Fibroblast of lung (primary cell): ENCODE results near the gene BCO2. TPM values are rescaled to one million over a fixed set of nuclear protein-coding genes. Genes with fewer than 3 reads are reported as not detected.

ENCODE experiments used
- DNase-seq, 2 donors: peaks; one replicate each; pipeline versions ENCODE4 v3.0.0 to v3.0.0-alpha.2; 2010; ENCODE audit warnings: low read depth in 2 of 2
- H2AFZ ChIP-seq: 2 replicates; pipeline ENCODE4 v1.5.1; 2012; ENCODE audit warnings: low read length, control low read depth, inconsistent platforms
- H3K27ac ChIP-seq: 2 replicates; pipeline ENCODE4 v1.5.1; 2011; ENCODE audit warnings: low read length, control low read depth; ENCODE audit not compliant: insufficient read depth
- H3K27me3 ChIP-seq: 2 replicates; pipeline ENCODE4 v1.5.1; 2011; ENCODE audit warnings: mild to moderate bottlenecking, low read length; ENCODE audit not compliant: control insufficient read depth, insufficient read depth
- H3K36me3 ChIP-seq: 2 replicates; pipeline ENCODE4 v1.5.1; 2011; ENCODE audit warnings: low read length; ENCODE audit not compliant: control insufficient read depth, insufficient read depth
- H3K4me1 ChIP-seq: 2 replicates; pipeline ENCODE4 v1.5.1; 2011; ENCODE audit warnings: low read length; ENCODE audit not compliant: control insufficient read depth, insufficient read depth; ENCODE audit errors: extremely low read depth
- H3K4me2 ChIP-seq: 2 replicates; pipeline ENCODE4 v1.5.1; 2011; ENCODE audit warnings: low read length, control low read depth; ENCODE audit not compliant: insufficient read depth; ENCODE audit errors: extremely low read depth
- H3K4me3 ChIP-seq, 4 experiments: fragments of 200-600 bp in 1 of 4; sonication (generic) in 1 of 4; replicated peaks in 1 of 4; 2 replicates each; pipeline ENCODE4 v1.5.1; 2011 to 2016; ENCODE audit warnings: low read length in 4 of 4, low read depth in 3 of 4, mild to moderate bottlenecking in 3 of 4, control low read depth in 2 of 4, inconsistent platforms in 1 of 4, mixed read lengths in 1 of 4; ENCODE audit not compliant: insufficient read depth in 1 of 4; ENCODE audit errors: control extremely low read depth in 1 of 4
- H3K79me2 ChIP-seq: 2 replicates; pipeline ENCODE4 v1.5.1; 2012; ENCODE audit warnings: mild to moderate bottlenecking, low read length, inconsistent platforms; ENCODE audit not compliant: control insufficient read depth, insufficient read depth
- H3K9ac ChIP-seq: 2 replicates; pipeline ENCODE4 v1.5.1; 2011; ENCODE audit warnings: mild to moderate bottlenecking, low read length, control low read depth; ENCODE audit not compliant: insufficient read depth
- H3K9me3 ChIP-seq: 2 replicates; pipeline ENCODE4 v1.5.1; 2012; ENCODE audit warnings: low read depth, low read length; ENCODE audit not compliant: control insufficient read depth, insufficient read depth
- H4K20me1 ChIP-seq: 2 replicates; pipeline ENCODE4 v1.5.1; 2011; ENCODE audit warnings: low read length; ENCODE audit not compliant: control insufficient read depth, insufficient read depth; ENCODE audit errors: extremely low read depth
- EZH2 ChIP-seq: IDR thresholded peaks from 2 replicates; pipeline ENCODE4 v1.5.1; 2012; ENCODE audit warnings: low read length, control low read depth, mild to moderate bottlenecking; ENCODE audit errors: missing control alignments
- polyA plus RNA-seq, 2 donors: library from polyadenylated mRNA; depleted of rRNA in 1 of 2; stranded (reverse) in 1 of 2; unstranded in 1 of 2; fragments of >200 nt; gene quantifications; 2 replicates each; pipeline ENCODE4 v1.2.1, GENCODE V29; 2011 to 2012; ENCODE audit warnings: missing spikeins in 1 of 2
- total RNA-seq: library from RNA; depleted of rRNA; stranded (reverse); fragments of >200 nt; gene quantifications from 2 replicates; pipeline ENCODE4 v1.2.1, GENCODE V29; 2014
- TF ChIP-seq, protein P1 (sequence below), 2 donors: IDR thresholded peaks in 1 of 2; conservative IDR thresholded peaks in 1 of 2; 1 replicate in 1 of 2; 2 replicates in 1 of 2; pipeline ENCODE4 v1.5.1; 2011 to 2012; ENCODE audit warnings: low read length in 2 of 2, control low read depth in 1 of 2, inconsistent platforms in 1 of 2, low read depth in 1 of 2, mild to moderate bottlenecking in 1 of 2

Gene BCO2
- total and polyA plus RNA-seq, 2 donors (not counting 1 experiment from before 2014, with no cell fraction given), result 0.42 to 2.1 TPM

DNA sequence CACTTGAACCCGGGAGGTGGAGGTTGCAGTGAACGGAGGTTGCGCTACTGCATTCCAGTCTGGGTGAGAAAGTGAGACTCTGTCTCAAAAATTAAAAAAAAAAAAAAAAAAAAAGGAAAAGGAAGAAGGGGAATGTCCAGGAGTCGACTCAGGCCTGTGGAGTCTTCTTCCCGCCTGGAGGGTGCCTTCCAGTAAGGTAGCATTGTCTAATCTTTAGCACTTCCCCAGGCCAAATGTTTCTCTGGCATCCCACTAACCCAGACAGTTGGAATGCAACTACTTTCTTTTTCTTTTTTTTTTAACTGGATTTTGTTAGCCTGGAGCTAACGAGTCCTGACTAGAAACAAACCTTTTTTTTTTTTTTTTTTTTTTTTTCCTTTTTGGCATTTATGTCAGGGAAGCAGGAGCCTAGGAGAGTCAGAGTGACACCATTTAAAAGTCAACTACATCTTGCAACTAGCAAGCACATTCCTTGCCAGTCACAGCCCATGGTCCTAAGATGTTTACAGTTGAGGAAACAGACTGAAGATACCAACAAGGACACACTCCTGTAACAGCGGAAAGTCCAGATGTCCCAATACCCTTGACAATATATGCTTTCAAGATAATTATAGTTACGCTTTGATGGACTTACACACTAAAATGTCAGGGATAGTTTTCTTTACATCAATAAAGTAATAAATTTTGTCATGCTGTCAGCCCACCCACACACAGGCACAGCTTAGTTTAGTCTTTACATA lies 74.7 kb downstream of the BCO2 start:
- H4K20me1 ChIP-seq, result no peaks in the 10 kb centered on the region
- H3K27ac ChIP-seq, result no peak overlapping the region
- H3K27me3 ChIP-seq, result no peaks in the 10 kb centered on the region
- peak in 1 of 2 donors; percentile 68 for DNase-seq
- no peaks in the 10 kb centered on the region for H3K36me3 ChIP-seq
- H3K79me2 ChIP-seq, result no peaks in the 10 kb centered on the region
- TF ChIP-seq EZH2, result no peak
- TF ChIP-seq, protein P1, sequence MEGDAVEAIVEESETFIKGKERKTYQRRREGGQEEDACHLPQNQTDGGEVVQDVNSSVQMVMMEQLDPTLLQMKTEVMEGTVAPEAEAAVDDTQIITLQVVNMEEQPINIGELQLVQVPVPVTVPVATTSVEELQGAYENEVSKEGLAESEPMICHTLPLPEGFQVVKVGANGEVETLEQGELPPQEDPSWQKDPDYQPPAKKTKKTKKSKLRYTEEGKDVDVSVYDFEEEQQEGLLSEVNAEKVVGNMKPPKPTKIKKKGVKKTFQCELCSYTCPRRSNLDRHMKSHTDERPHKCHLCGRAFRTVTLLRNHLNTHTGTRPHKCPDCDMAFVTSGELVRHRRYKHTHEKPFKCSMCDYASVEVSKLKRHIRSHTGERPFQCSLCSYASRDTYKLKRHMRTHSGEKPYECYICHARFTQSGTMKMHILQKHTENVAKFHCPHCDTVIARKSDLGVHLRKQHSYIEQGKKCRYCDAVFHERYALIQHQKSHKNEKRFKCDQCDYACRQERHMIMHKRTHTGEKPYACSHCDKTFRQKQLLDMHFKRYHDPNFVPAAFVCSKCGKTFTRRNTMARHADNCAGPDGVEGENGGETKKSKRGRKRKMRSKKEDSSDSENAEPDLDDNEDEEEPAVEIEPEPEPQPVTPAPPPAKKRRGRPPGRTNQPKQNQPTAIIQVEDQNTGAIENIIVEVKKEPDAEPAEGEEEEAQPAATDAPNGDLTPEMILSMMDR (conservative IDR thresholded peaks at IDR 0.05 in 1 of 2, IDR thresholded peaks at IDR 0.05 in 1 of 2; ENCODE audit: low read depth in 1 of 2, low read length in 2 of 2), result no peak
- no peak overlapping the region for H3K4me2 ChIP-seq
- H2AFZ ChIP-seq, result no peak overlapping the region
- H3K9me3 ChIP-seq, result no peaks in the 10 kb centered on the region
- no peak overlapping the region for H3K4me3 ChIP-seq
- H3K4me1 ChIP-seq, result no peaks in the 10 kb centered on the region
- no peak overlapping the region for H3K9ac ChIP-seq

DNA sequence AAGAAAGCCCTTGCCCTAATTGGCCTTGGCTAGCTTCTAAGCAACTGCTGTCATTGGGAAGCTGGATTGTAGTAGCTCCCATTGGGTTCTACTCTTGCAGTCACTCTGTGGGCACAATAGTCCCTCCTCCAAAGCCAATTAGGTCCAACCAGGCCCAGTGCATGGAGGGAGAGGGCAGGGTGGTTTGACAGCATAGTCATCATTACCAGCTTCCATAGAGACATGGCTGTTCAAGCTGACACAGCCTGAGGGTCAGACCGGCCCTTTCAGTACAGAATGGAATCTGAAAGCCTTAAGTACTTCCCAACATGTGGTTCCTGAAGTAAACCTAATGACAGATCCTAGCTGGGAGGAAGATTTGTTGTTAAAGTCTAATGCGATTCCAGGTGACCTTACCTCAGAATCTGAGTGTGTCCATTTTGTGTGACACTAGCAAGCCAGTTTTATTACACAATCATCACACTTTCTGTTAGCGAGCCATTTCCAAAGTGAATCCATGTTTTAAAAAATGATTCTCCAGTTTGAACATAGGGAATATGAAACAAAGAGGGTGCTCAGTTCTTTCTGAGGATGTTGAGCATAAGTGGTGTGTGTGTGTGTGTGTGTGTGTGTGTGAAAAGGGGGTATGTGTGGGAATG lies 78.4 kb downstream of the BCO2 start:
- Histone ChIP-seq H3K9me3 (no peaks in the 10 kb centered on the region), H3K79me2 (no peaks in the 10 kb centered on the region), H2AFZ (no peak overlapping the region), H3K4me3 (no peak overlapping the region), H3K27ac (no peak overlapping the region), H3K36me3 (no peaks in the 10 kb centered on the region), H3K27me3 (no peaks in the 10 kb centered on the region), H3K9ac (no peak overlapping the region), H3K4me2 (no peak overlapping the region), H4K20me1 (no peaks in the 10 kb centered on the region), H3K4me1 (no peaks in the 10 kb centered on the region)
- TF ChIP-seq, protein P1 (conservative IDR thresholded peaks at IDR 0.05 in 1 of 2, IDR thresholded peaks at IDR 0.05 in 1 of 2; ENCODE audit: low read depth in 1 of 2, low read length in 2 of 2), result no peak
- TF ChIP-seq EZH2, result no peak
- no peak for DNase-seq

DNA sequence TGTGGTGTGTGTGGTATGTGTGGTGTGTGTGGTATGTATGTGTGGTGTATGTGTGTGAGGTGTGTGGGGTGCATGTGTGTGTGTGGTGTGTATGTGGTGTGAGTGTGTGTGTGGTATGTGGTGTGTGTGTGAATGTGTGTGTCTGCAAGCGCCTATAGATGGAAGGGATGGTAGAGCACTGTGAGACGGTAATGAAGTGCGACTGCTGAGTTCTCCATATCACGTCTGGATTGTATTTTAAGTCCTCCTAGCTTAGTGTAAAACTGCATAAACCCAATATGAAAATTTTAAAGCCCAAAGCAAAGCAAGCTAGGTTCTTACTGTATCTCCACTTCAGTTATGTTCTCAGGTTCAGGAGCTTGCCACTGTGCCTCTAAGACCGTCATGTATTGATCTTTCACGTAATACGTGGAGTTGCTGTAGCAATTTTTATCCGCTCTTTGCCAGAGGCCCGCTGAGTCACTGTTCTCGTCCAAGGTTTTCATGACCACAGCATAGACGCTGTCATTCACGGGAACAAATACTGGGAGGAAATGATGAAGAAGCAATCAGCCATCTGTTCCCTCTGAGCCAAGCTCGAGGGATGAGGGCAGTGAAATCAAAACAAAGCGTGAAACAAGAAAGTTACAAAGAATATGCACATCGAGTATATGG lies 79.9 kb downstream of the BCO2 start:
- Histone ChIP-seq H3K4me2 (no peak overlapping the region), H3K9ac (no peak overlapping the region), H4K20me1 (no peaks in the 10 kb centered on the region), H3K79me2 (no peaks in the 10 kb centered on the region), H3K4me3 (peak overlapping the region in 1 of 4 experiments; percentile 7), H3K36me3 (no peaks in the 10 kb centered on the region), H2AFZ (peak overlapping the region; percentile 17), H3K27me3 (no peaks in the 10 kb centered on the region), H3K27ac (peak overlapping the region; percentile 36), H3K4me1 (no peaks in the 10 kb centered on the region), H3K9me3 (no peaks in the 10 kb centered on the region)
- peak; percentile 89 to 90 for DNase-seq
- no peak for TF ChIP-seq EZH2
- TF ChIP-seq, protein P1 (conservative IDR thresholded peaks at IDR 0.05 in 1 of 2, IDR thresholded peaks at IDR 0.05 in 1 of 2; ENCODE audit: low read depth in 1 of 2, low read length in 2 of 2), result no peak
